ENCODE results near the gene HAO2. TPM values are rescaled to one million over a fixed set of nuclear protein-coding genes. Genes with fewer than 3 reads are reported as not detected.
"Not testable (repeated sequence)": the region's sequence is repeated elsewhere in the genome, so short reads cannot be mapped to it uniquely, and the experiment has no call there.

HAO2 gene
- total RNA-seq, 1 donor from 2014 or later = not detected

GRCh38 chr1:119345398-119345797 lies 23.2 kb upstream of the HAO2 start:
- no peak for TF ChIP-seq CTCF (IDR thresholded peaks at IDR 0.05)
- Mint-ChIP-seq H3K9me3 (ENCODE audit: unreplicated experiment) (no peaks in the 10 kb centered on the region), H3K27me3 (ENCODE audit: unreplicated experiment) (peaks cover 17% of the 10 kb centered on the region), H3K36me3 (ENCODE audit: unreplicated experiment) (no peaks in the 10 kb centered on the region), H3K27ac (ENCODE audit: unreplicated experiment) (no peak overlapping the region), H3K4me3 (ENCODE audit: unreplicated experiment) (no peak overlapping the region), H3K4me1 (ENCODE audit: unreplicated experiment) (no peaks in the 10 kb centered on the region)
- no peak for DNase-seq (ENCODE audit: extremely low spot score, unreplicated experiment)

GRCh38 chr1:119347858-119348257 lies 20.7 kb upstream of the HAO2 start:
- H3K27me3 Mint-ChIP-seq (ENCODE audit: unreplicated experiment) = peaks cover 11% of the 10 kb centered on the region
- no peak for DNase-seq (ENCODE audit: extremely low spot score, unreplicated experiment)
- no peaks in the 10 kb centered on the region for H3K4me1 Mint-ChIP-seq (ENCODE audit: unreplicated experiment)
- no peak overlapping the region for H3K27ac Mint-ChIP-seq (ENCODE audit: unreplicated experiment)
- no peak overlapping the region for H3K4me3 Mint-ChIP-seq (ENCODE audit: unreplicated experiment)
- TF ChIP-seq CTCF (IDR thresholded peaks at IDR 0.05) = no peak
- no peaks in the 10 kb centered on the region for H3K36me3 Mint-ChIP-seq (ENCODE audit: unreplicated experiment)
- H3K9me3 Mint-ChIP-seq (ENCODE audit: unreplicated experiment) = no peaks in the 10 kb centered on the region

GRCh38 chr1:119348941-119349340 lies 19.6 kb upstream of the HAO2 start:
- H3K4me1 Mint-ChIP-seq (ENCODE audit: unreplicated experiment) = no peaks in the 10 kb centered on the region
- H3K27me3 Mint-ChIP-seq (ENCODE audit: unreplicated experiment) = peaks cover 11% of the 10 kb centered on the region
- no peaks in the 10 kb centered on the region for H3K9me3 Mint-ChIP-seq (ENCODE audit: unreplicated experiment)
- no peak for TF ChIP-seq CTCF (IDR thresholded peaks at IDR 0.05)
- H3K36me3 Mint-ChIP-seq (ENCODE audit: unreplicated experiment) = no peaks in the 10 kb centered on the region
- DNase-seq (ENCODE audit: extremely low spot score, unreplicated experiment) = no peak
- H3K27ac Mint-ChIP-seq (ENCODE audit: unreplicated experiment) = no peak overlapping the region
- H3K4me3 Mint-ChIP-seq (ENCODE audit: unreplicated experiment) = no peak overlapping the region

- H3K9me3 Mint-ChIP-seq (ENCODE audit: unreplicated experiment); H3K36me3 Mint-ChIP-seq (ENCODE audit: unreplicated experiment); DNase-seq (ENCODE audit: extremely low spot score, unreplicated experiment); H3K27ac Mint-ChIP-seq (ENCODE audit: unreplicated experiment); H3K4me1 Mint-ChIP-seq (ENCODE audit: unreplicated experiment); H3K4me3 Mint-ChIP-seq (ENCODE audit: unreplicated experiment): not testable (repeated sequence)
- H3K27me3 Mint-ChIP-seq (ENCODE audit: unreplicated experiment) = peaks cover 11% of the 10 kb centered on the region
Measured at GRCh38 chr1:119350866-119351265, 17.7 kb upstream of the HAO2 start.

- no peaks in the 10 kb centered on the region for H3K9me3 Mint-ChIP-seq (ENCODE audit: unreplicated experiment)
- H3K36me3 Mint-ChIP-seq (ENCODE audit: unreplicated experiment) = no peaks in the 10 kb centered on the region
- no peak overlapping the region for H3K4me3 Mint-ChIP-seq (ENCODE audit: unreplicated experiment)
- H3K27me3 Mint-ChIP-seq (ENCODE audit: unreplicated experiment) = peaks cover 13% of the 10 kb centered on the region
- no peak for TF ChIP-seq CTCF (IDR thresholded peaks at IDR 0.05)
- no peak overlapping the region for H3K27ac Mint-ChIP-seq (ENCODE audit: unreplicated experiment)
- no peaks in the 10 kb centered on the region for H3K4me1 Mint-ChIP-seq (ENCODE audit: unreplicated experiment)
- no peak for DNase-seq (ENCODE audit: extremely low spot score, unreplicated experiment)
Measured at GRCh38 chr1:119351997-119352396, 16.6 kb upstream of the HAO2 start.

GRCh38 chr1:119353836-119354235 lies 14.7 kb upstream of the HAO2 start:
- no peak for DNase-seq (ENCODE audit: extremely low spot score, unreplicated experiment)
- H3K4me1 Mint-ChIP-seq (ENCODE audit: unreplicated experiment) = no peaks in the 10 kb centered on the region

More at GRCh38 chr1:119353836-119354235, 14.7 kb upstream of the HAO2 start:
- Mint-ChIP-seq H3K27ac (ENCODE audit: unreplicated experiment) (no peak overlapping the region), H3K9me3 (ENCODE audit: unreplicated experiment) (no peaks in the 10 kb centered on the region), H3K36me3 (ENCODE audit: unreplicated experiment) (no peaks in the 10 kb centered on the region), H3K27me3 (ENCODE audit: unreplicated experiment) (peaks cover 7% of the 10 kb centered on the region), H3K4me3 (ENCODE audit: unreplicated experiment) (no peak overlapping the region)
- TF ChIP-seq CTCF (IDR thresholded peaks at IDR 0.05) = no peak

Data from osteocyte (in vitro differentiated cells).